Stimulated activated CD8-positive, alpha-beta memory T cell treated with anti-CD3 and anti-CD28 coated beads, Interleukin-4, amount 100 ng/mL, for 1 hour (primary cell): ENCODE data around the gene GOPC.
A peak's percentile ranks its signal among the peaks of the same experiment; 100 is the strongest.

ENCODE experiments used
- DNase-seq, 2 donors: peaks; one replicate each; pipeline ENCODE4 v3.0.0-alpha.2; 2020; ENCODE audit warnings: low read depth in 2 of 2, low spot score in 1 of 2

GOPC gene

DNA sequence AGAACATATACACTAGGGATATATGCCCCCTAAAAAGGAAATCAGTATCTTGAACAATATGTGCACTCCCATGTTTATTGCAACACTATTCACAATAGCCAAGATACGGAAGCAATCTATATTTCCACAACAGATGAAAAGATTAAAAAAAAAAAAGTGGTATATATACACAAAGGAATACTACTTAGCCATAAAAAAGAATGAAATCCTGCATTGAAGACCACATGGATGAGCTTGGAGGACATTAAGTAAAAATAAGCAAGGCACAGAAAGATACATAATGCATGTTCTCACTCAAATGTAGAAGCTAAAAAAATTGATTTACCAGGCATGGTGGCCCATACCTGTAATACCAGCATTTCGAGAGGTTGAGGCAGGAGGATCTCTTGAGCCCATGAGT is 4.6 kb downstream of the GOPC start:
- DNase-seq: no peak

GRCh38 chr6:117595099-117595923 is 7.0 kb downstream of the GOPC start:
- DNase-seq: no peak

- DNase-seq: no peak
Observed at GRCh38 chr6:117592983-117593759, 9.1 kb downstream of the GOPC start.

DNA sequence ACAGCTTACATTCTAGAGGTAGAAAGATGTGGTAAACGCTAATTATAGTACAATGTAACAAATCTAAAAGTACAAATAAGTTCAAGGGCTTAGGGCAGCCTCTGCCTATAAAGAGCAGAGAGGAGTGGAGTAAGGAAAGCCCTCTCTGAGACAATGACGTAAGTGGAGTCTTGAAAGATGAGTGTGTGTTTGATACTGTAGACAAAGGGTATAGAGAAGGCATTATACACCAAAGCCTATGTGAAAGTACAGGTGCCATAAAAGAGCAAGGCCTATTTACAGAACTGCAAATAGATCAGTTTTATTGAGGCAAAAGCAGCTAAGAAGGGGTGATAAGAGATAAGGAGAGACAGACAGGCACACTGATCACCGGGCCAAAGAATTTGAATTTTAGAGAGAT is 10.9 kb downstream of the GOPC start:
- no peak for DNase-seq

- no peak for DNase-seq
Observed at GRCh38 chr6:117590447-117590846, 11.9 kb downstream of the GOPC start.

DNA sequence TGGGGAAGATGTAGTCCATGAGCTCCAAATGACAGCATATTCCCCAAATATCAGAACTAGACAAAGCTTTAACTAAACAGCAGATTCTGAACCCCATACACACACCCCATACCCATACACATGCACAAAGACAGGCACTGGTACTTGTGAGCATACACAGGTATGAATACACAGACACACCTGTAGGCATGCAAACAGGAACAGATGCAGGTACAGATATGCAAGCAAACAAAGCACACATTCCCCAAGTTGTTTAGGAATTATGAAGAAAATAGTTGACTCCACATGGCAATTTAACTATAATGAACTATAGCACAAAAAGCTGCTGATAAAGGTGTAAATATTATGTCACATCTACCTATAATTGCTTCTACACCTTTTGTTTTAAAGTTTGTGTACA is 16.7 kb downstream of the GOPC start:
- no peak for DNase-seq

GRCh38 chr6:117574198-117574597 is 28.1 kb downstream of the GOPC start:
- DNase-seq: no peak

DNA sequence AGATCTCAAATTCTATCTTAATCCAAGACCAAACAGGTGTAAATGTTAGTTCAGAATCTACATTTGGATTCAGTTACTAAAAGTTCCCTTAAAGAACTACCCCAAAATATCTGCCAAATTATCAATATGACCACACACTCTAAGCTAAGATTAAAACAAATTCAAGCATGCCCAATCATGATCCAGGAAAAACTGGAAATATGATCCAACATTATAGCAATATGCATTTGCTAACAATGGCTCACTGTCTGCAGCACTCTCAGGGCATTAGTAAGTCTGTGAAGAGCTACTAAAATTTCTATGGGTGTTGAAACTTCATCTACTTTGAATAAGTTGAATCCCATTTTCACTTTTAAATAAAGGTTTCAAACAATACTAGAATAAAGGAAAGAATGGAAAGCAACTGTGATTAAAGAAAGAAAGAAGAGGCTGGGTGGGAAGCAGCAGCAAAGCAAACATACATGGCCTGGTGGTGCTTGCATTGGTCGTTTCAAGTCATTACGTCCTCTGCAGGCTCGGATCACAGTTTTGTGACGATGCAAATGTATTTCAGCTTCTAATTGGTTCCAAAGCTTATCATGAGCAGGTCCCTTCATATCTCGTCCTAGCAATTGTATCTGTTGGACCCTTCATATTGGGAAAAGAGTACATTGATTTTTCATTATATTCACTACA is 29.2 kb downstream of the GOPC start:
- no peak for DNase-seq

GRCh38 chr6:117568831-117569410 is 33.4 kb downstream of the GOPC start:
- DNase-seq: no peak

DNA sequence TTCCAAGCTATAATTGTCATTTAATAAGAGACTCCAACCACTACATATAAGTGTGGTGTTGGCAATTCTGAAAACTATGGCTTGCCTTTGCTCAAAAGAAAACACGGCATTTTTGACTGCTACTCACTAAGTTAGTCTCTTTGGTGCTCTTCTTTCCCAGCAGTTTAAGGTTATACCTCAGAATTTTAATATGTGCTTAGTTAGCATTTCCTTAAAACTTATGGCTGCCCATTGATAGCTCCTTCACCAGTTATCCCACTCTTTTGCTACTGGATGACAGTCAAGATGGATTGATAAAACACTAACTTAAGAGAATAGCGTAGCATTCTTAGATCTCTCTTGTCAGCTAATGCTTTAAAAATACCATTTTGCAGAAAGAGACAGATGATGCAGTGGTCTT is 34.1 kb downstream of the GOPC start:
- no peak for DNase-seq

DNA sequence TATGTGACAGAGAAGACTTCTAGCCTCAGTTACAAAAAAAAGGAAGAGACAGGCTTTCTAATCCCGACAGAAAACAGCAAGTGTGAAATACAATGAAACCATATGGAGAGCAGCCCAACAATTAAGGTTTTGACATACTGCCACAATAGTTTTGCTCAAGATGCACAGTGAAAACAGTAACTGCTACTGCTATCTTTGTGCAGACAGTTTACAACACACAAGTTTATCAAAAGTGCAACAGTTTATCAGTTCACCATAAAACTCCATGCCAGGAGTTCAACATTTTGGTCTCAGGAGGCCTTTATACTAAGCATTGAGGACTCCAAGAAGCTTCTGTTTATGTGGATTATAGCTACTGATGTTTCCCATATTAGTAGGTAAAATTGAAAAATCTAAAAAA is 37.6 kb downstream of the GOPC start:
- no peak for DNase-seq

- DNase-seq: no peak
Observed at GRCh38 chr6:117561128-117561527, 41.2 kb downstream of the GOPC start.

DNA sequence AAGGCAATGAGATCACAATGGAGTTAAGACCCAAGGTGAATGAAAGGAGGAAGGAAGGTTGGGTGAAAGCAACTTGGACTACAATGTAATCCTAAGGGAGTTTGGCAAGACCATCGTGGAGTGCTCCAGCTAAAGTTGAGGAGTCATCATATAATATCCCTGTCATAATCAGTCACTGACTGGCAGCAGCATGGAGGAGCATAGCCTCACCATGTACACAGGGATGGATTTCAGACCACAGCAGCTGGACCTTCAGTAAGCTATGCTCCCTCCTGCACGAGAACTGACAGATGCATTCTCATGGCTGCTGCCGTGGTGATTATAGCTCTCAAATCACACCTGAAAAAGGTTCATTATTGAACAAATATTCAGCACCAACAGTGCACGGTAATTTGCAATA is 43.0 kb downstream of the GOPC start:
- no peak for DNase-seq

DNA sequence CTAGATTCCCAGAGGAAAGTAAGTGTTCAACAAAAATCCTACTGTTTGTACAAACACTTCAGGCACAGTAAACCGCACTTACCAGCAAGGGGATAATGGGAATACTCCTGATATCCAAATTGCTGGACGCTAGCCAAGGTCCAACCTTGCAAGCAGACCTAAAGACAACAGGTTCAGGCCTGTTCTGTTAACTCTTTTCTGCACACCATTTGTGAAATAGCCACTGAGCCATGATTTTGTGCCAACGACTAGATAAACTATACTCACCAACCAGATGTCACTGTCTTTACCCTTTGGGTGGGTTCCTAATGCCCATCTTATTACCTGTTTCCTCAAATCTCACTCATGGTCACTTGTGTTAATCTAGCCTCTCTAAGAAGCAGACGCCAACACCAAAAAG is 43.5 kb downstream of the GOPC start:
- DNase-seq: no peak

- DNase-seq: no peak
Observed at GRCh38 chr6:117557951-117558350, 44.4 kb downstream of the GOPC start.

- peak; percentile 25 to 35 for DNase-seq
Observed at GRCh38 chr6:117555882-117556498, 46.3 kb downstream of the GOPC start.

DNA sequence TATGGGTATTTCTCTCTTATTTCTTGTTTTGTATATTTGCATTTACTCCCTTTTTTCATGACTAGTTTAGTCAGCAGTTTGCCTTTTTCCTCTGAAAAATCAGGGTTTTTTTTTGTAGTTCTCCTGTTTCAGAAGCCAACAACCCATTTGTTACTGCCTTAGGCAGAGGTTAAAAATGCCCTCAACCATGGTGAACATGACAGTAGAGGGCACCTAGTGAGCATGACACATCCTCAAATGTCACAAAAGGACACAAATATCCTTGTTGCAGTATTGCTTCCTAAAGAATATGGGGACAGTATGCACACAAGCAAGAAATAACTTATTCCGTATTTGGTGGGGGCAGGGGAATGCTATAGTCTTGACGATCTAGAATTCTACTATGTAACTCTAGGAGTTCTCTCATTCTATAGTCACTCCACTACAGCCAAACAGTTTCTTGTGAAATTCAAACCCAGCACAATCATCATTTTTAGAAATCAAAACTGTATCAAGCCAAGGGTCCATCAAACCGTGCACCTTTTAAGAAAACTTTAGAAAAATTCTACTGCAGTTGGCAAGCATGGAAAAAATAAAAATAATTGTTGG is 47.0 kb downstream of the GOPC start:
- DNase-seq: no peak

DNA sequence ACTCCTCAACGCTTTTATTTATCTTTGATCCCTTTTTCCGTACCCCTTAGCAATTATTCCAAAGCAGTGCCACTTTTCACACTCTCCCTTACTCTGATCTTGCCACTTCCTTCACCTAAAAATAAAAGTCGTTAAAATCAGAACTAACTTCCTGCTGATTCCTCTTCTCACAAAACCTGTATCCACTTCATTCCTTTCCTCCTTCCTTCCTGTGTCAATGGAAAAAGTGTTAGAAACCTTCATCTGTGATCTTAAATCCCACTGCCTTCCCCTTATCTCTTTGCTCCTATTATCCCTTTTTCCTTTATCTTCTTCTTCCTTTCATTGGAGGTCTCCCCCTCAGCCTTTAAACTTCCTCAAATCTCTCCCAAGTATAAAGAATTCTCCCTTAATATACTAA is 49.2 kb downstream of the GOPC start:
- DNase-seq: no peak

- DNase-seq: no peak
Observed at GRCh38 chr6:117552618-117553017, 49.7 kb downstream of the GOPC start.

GRCh38 chr6:117550618-117551242 is 51.6 kb downstream of the GOPC start:
- DNase-seq: no peak
